Dendritic cell treated with granulocyte-macrophage colony-stimulating factor and Interleukin-4, amounts not matched to agents 40 ng/mL and 50 ng/mL, for 4 days (primary cell): ENCODE data around the gene TGFBR2.

ENCODE experiments used
- H3K27ac Mint-ChIP-seq: one replicate; pipeline ENCODE4 v1.8.0; 2022; ENCODE audit warnings: mild to moderate bottlenecking, mixed read lengths
- H3K27me3 Mint-ChIP-seq: one replicate; pipeline ENCODE4 v1.8.0; 2022; ENCODE audit warnings: mild to moderate bottlenecking, mixed read lengths
- H3K36me3 Mint-ChIP-seq: one replicate; pipeline ENCODE4 v1.8.0; 2022; ENCODE audit warnings: low read depth, mixed read lengths
- H3K4me1 Mint-ChIP-seq: one replicate; pipeline ENCODE4 v1.8.0; 2022; ENCODE audit warnings: low read depth, mixed read lengths
- H3K4me3 Mint-ChIP-seq: one replicate; pipeline ENCODE4 v1.8.0; 2022; ENCODE audit warnings: mild to moderate bottlenecking, moderate library complexity, mixed read lengths
- H3K9me3 Mint-ChIP-seq: one replicate; pipeline ENCODE4 v1.8.0; 2022; ENCODE audit warnings: mixed read lengths
- intact Hi-C: fragments of 100-400 bp; cut with micrococcal nuclease; formaldehyde crosslinking; loops from one replicate; pipeline ENCODE4 v1.15.0; 2022

Gene TGFBR2

DNA sequence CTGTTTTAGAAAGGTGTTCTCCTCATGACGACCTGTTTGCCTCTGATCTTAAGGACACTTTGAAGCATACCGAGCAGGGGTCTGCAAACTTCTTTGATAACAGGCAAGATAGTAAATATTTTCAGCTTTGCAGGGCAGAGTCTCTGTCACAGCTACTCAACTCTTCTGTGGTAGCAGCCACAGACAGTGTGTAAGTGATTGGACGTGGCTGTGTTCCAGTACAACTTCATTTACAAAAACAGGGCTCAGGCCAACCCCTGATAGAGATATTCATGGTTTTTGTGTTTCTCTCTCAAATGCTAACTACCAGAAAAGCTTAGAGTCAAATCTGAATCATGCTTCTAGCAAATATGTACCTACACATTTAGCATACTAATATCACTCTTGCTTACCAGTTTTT lies 51.5 kb downstream of the TGFBR2 start:
- Mint-ChIP-seq H3K36me3 (peaks cover 88% of the 10 kb centered on the region), H3K27ac (peak overlapping the region; percentile 75), H3K4me3 (no peak overlapping the region), H3K4me1 (peaks cover 70% of the 10 kb centered on the region), H3K27me3 (no peaks in the 10 kb centered on the region), H3K9me3 (no peaks in the 10 kb centered on the region)
- intact Hi-C loops, result loop anchor here (2.0 kb wide), 1 partner anchor 51 kb away; the partner anchor contains the start of gene TGFBR2

DNA sequence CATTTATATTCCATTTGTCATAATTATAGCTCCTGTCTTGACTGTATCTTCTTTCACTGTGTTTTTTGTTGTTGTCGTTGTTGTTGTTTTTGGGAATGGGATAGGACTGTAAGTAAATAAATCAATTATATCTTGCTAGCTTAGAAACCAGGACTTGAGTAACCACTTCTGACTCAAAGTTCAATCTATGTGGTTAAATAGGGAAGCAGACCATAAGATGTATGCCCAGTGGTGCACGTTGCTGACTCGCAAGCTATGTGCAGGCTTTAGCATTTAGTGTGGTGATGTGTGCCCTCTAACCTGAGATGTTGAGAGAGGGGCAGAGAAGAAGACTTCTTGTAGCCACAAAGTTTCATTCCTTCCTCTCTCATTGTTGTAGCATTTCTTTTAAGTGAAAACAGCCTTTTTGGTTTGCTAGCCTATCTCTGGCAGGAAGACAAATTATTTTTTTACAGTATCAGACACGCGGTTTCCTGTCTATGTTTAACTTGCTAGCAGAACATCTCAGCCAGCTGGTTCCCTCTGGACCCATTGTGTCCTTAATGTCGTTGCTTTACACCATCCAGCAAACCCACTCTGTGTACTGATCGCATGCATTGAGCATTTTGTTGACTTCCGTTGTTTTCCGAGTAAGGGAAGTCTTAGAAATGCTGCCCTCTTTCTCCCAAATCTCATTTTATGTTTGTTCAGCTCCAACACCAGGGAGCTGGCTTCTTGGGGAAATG lies 52.1 kb downstream of the TGFBR2 start:
- peak overlapping the region; percentile 52 for H3K4me3 Mint-ChIP-seq
- H3K36me3 Mint-ChIP-seq, result peaks cover 87% of the 10 kb centered on the region
- H3K4me1 Mint-ChIP-seq, result peaks cover 73% of the 10 kb centered on the region
- intact Hi-C loops, result loop anchor here (2.0 kb wide), 1 partner anchor 52 kb away; the partner anchor contains the start of gene TGFBR2
- H3K27ac Mint-ChIP-seq, result peak overlapping the region; percentile 75
- no peaks in the 10 kb centered on the region for H3K27me3 Mint-ChIP-seq
- no peaks in the 10 kb centered on the region for H3K9me3 Mint-ChIP-seq

DNA sequence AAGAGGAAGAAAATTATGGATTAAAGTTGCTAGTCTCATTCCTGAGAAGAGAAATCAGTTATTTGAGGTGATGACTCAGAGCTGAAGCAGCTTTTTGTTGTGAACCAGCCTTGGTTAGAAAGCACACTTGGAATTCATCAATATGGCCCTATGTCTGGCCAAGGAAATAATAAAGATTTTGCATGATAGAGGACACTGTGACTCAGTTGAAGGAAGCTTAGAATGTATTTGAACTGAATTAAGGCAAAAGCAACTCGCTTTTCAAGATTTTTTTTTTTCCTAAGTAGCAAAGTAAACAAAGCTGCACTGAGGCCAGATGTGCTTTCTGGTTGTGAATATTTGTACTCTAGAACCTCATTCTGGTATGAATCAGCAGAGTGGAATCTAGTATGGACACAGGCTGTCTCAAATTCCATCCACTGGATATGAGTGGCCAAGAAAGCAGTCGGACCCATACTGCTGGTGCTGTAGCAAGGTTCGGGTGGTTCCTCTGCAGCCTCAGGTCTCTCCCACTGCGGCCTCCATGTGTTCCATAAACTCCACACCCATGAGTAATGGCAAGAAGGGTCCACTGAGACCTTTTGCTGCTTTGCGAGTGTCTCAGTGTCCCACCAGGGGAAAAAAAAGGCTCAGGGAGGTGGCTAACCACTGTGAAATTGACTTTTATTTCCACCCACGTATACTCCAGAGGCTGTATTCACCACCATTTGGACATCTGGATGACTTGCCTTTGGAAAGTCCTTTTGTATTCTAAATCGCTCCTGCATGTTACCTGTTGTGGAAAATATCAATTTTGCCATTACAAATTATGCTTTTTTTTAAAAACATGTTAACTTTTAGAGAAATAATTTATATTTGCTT lies 53.1 kb downstream of the TGFBR2 start:
- Mint-ChIP-seq H3K27ac (peak overlapping the region; percentile 75), H3K9me3 (no peaks in the 10 kb centered on the region), H3K4me3 (no peak overlapping the region), H3K36me3 (peaks cover 85% of the 10 kb centered on the region), H3K27me3 (no peaks in the 10 kb centered on the region), H3K4me1 (peaks cover 75% of the 10 kb centered on the region)
- intact Hi-C loops, result loop anchor here (2.0 kb wide), 1 partner anchor 53 kb away; the partner anchor contains the start of gene TGFBR2

DNA sequence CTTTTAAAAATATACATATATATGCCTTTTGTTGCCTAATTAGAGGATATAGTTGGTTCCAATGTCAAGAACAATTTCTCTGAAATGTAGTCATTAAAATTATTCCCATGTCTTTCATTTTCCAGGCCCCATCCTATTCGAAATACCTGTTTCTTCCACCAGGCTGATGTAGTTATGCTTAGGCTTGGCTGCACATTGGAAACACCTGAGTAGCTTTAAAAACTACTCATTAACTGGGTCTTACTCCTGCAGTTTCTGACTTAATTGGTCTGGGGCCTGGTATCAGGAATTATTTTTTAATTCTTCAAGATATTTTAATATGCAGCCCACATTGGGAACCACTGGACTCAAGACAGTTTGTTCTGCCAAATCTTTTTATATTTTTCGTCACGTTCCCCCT lies 53.7 kb downstream of the TGFBR2 start:
- H3K36me3 Mint-ChIP-seq, result peaks cover 79% of the 10 kb centered on the region
- no peak overlapping the region for H3K27ac Mint-ChIP-seq
- H3K4me3 Mint-ChIP-seq, result no peak overlapping the region
- peaks cover 75% of the 10 kb centered on the region for H3K4me1 Mint-ChIP-seq
- intact Hi-C loops, result no loop called here
- no peaks in the 10 kb centered on the region for H3K27me3 Mint-ChIP-seq
- no peaks in the 10 kb centered on the region for H3K9me3 Mint-ChIP-seq

DNA sequence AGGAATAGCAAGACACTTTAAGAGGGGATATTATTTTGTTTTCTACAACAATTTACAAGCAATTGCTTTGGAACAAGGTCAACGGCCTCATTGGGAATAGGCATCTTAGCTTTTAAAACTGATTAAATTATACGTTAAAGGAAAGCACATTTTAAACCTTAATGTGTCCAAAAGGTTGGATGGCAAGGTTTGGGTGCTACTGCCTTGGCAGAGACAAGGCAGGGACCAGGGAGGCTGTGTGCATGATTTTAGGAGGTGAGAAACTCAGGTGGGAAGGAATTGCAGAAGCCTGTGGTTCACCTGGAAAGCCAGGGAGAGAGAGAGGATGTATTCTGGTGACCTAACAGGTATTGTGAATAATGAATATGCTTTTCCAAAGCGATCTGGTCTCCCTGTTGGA lies 54.3 kb downstream of the TGFBR2 start:
- Mint-ChIP-seq H3K9me3 (no peaks in the 10 kb centered on the region), H3K36me3 (peaks cover 77% of the 10 kb centered on the region), H3K4me3 (no peak overlapping the region), H3K27ac (no peak overlapping the region), H3K4me1 (peaks cover 75% of the 10 kb centered on the region), H3K27me3 (no peaks in the 10 kb centered on the region)
- intact Hi-C loops, result no loop called here

DNA sequence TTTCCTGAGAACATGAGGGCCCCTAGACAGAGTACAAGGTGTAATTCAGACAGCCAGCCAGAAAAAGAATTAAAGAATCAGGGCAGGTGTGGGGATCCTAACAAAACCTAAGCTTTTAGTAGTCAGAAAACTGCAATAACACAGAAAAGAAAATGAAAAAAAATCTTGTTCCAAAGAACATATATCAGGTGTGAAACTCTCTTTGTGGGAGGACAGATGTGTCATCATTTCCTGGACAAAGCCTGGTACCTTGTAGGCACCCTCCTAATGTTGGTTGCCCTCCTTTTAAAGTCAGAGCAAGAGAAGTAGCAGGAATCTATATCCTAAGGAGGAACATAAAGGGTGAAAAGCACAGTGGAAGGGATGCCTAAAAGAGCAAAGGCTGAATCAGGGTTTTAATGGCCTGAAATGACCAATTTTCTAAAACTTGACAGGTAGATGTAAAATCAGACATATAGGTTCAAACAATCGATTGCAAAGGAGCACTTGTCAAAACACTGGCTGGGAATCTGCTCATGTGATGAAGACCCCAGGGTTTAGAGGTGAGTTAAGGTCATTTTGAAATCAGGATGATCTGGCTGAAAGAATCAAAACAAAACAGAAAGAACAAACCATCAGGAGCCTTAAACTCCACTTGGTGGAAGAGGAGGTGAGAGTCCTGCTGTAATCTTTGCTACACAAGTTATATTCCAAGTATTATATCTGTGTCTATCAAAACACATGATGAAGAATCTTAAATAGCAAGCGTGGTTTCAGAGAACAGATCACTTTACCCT lies 54.9 kb downstream of the TGFBR2 start:
- no peaks in the 10 kb centered on the region for H3K27me3 Mint-ChIP-seq
- no peaks in the 10 kb centered on the region for H3K9me3 Mint-ChIP-seq
- intact Hi-C loops, result no loop called here
- no peak overlapping the region for H3K27ac Mint-ChIP-seq
- H3K4me1 Mint-ChIP-seq, result peaks cover 70% of the 10 kb centered on the region
- H3K4me3 Mint-ChIP-seq, result no peak overlapping the region
- peaks cover 74% of the 10 kb centered on the region for H3K36me3 Mint-ChIP-seq

DNA sequence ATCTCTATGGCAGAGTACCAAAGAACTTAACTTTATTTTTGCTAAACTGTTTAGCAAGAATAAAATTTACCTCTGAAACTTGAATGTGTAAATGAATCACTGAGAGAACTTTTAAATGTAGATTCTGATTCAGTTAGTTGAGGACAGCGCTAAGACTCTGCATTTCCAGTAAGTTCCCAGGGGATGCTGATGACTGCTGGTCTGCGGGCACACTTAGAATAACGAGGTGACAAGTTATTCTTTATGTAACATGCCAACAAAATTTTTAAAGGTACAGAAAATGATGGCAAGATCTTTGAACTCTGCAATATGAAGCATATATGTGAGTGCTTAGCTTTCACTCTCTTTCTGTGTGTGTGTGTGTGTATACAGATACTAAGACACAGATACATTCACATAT lies 56.4 kb downstream of the TGFBR2 start:
- Mint-ChIP-seq H3K4me1 (peaks cover 54% of the 10 kb centered on the region), H3K36me3 (peaks cover 58% of the 10 kb centered on the region)
- intact Hi-C loops, result no loop called here

DNA sequence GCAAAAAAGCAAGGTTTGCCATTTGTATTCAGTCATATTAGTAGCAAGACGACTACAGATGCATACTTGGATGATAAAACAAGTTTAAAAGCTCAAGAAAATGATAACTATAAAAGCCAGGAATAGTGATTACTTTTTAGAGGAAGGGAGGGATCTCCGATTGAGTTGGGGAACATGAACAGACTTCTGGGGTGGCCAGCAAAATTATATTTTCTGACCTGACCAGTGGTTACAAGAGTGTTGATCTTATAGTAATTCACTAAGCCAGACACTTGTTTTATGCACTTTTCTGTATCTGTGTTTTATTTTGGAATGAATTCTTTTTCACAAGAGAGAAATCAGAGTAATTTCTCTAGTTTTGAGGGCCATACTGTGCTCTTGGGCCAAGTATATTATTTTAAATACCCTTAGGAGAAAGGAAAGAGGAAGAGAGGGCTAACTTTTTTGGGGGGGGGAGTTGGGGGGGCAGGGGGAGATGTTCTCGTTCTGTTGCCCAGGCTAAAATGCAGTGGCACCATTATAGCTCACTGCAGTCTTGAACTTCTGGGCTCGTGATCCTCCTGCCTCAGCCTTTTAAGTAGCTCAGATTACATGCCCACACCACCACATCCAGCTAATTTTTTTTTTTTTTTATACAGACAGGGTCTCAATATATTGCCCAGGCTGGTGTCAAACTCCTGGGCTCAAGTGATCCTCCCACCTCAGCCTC lies 57.3 kb downstream of the TGFBR2 start:
- Mint-ChIP-seq H3K27ac (peak overlapping the region; percentile 68), H3K9me3 (no peaks in the 10 kb centered on the region), H3K4me1 (peaks cover 53% of the 10 kb centered on the region), H3K36me3 (peaks cover 59% of the 10 kb centered on the region), H3K27me3 (no peaks in the 10 kb centered on the region), H3K4me3 (no peak overlapping the region)
- intact Hi-C loops, result no loop called here

More for the DNA sequence above, 56.4 kb downstream of the TGFBR2 start:
- Mint-ChIP-seq H3K27ac (no peak overlapping the region), H3K9me3 (no peaks in the 10 kb centered on the region), H3K4me3 (no peak overlapping the region), H3K27me3 (no peaks in the 10 kb centered on the region)

DNA sequence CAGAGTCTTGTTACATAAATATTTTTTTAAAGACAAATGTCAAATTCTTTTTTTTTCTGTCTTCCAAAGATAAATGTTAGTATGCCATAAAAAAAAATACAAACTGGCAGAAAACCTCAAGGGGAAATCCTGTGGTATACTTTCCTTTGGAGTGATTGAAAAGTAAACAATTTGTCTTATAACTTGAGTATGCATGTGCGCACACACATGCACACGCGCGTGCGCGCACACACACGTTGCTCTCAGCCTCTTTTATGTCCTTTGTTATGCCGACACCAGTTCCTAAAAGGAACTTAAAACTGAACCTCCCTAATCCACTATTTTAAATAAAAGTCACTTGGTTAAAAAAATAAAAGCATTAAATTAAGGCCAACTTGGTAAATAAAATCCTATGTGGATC lies 58.1 kb downstream of the TGFBR2 start:
- Mint-ChIP-seq H3K9me3 (no peaks in the 10 kb centered on the region), H3K4me3 (no peak overlapping the region), H3K27ac (peak overlapping the region; percentile 68), H3K36me3 (peaks cover 59% of the 10 kb centered on the region), H3K4me1 (peaks cover 45% of the 10 kb centered on the region), H3K27me3 (no peaks in the 10 kb centered on the region)
- intact Hi-C loops, result no loop called here

DNA sequence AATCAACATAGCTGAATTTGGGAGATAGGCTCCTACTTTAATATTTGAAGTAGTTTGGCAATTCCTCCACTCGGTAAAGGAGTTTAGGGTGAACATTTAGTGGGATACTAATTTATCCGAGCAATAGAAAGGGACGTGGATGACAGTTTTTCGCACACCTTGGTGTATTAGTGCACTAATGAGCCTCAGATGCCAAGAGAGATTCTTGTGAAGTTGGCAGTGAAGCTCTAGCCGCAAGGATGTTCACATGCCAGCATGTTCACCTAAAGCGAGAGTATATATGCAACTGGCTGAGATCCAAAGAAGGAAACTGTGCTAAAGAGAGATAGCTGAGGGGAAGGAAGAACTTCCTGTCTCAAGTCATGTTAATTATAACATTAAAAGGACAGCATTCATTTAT lies 58.5 kb downstream of the TGFBR2 start:
- Mint-ChIP-seq H3K36me3 (peaks cover 60% of the 10 kb centered on the region), H3K9me3 (no peaks in the 10 kb centered on the region), H3K4me1 (peaks cover 42% of the 10 kb centered on the region), H3K27ac (peak overlapping the region; percentile 68), H3K27me3 (no peaks in the 10 kb centered on the region), H3K4me3 (peak overlapping the region; percentile 13)
- intact Hi-C loops, result no loop called here

DNA sequence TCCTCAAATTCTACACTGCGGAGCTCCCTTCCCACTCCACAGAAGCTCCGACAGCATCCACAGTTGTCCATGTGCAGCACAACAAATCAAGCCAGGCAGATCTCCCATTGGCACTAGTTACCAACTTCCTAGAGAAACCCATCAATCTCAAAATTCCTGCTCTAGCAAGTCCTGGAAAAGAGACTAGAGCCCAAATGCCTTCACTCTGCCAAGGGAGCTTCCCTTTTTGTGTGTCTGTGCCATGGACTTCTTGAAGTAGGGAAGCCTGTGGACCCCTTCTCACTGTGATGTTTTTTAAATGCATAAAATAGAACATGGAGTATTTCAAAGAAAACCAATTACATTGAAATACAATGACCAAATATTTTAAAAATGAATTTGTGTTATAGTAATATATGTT lies 59.1 kb downstream of the TGFBR2 start:
- H3K4me1 Mint-ChIP-seq, result peaks cover 41% of the 10 kb centered on the region
- peaks cover 63% of the 10 kb centered on the region for H3K36me3 Mint-ChIP-seq
- H3K4me3 Mint-ChIP-seq, result no peak overlapping the region
- no peak overlapping the region for H3K27ac Mint-ChIP-seq
- no peaks in the 10 kb centered on the region for H3K9me3 Mint-ChIP-seq
- intact Hi-C loops, result no loop called here
- no peaks in the 10 kb centered on the region for H3K27me3 Mint-ChIP-seq

DNA sequence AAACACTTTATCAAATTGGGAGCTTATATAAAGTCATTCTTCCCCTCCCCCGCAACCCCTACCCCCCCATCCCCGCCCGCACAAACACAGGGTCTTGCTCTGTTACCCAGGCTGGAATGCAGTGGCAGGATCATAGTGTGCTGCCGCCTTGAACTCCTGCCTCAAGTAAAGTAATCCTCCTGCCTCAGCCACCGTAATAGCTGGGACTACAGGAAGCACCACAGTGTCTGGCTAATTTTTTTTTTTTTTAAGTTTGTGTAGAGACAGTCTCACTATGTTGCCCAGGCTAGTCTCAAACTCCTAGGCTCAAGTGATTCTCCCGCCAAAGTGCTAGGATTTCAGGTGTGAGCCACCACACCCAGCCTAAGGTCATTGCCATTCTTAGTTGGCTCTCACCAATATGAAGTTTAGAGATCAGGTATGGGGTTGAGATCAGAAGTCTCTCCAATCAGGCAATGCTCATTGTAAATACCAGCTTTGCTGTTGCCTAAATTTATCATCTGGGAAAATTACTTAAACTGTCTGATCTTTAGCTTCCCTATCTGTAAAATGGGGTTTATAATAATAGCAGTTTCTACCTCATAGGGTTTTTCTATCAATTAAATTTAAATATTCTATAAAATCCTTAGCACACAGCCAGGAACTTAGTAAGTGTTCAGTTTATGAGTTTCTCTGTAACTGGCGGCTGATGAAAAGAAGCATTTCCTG lies 60.3 kb downstream of the TGFBR2 start:
- H3K9me3 Mint-ChIP-seq, result no peaks in the 10 kb centered on the region
- H3K36me3 Mint-ChIP-seq, result peaks cover 63% of the 10 kb centered on the region
- H3K27ac Mint-ChIP-seq, result peak overlapping the region; percentile 46
- intact Hi-C loops, result no loop called here
- H3K4me3 Mint-ChIP-seq, result no peak overlapping the region
- no peaks in the 10 kb centered on the region for H3K27me3 Mint-ChIP-seq
- peaks cover 40% of the 10 kb centered on the region for H3K4me1 Mint-ChIP-seq

DNA sequence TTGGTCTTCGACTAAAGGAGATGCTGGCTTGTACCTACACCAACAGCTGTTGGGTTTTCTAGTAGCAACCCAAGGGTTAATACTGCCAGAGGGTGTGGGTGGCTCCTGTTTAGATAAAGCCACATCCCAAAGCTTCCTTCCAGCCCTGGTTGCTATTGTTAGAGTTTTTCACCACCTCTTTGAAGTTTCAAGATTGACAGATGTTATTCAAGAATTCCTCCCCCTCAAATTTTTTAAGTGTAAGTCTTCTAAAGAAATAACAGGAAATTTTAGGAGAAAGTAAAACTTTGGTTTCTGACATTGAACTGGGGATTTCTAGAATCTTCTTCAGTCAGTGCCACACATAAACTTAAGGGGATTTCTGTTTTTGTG lies 60.9 kb downstream of the TGFBR2 start:
- H3K4me3 Mint-ChIP-seq, result no peak overlapping the region
- H3K27ac Mint-ChIP-seq, result peak overlapping the region; percentile 46
- peaks cover 45% of the 10 kb centered on the region for H3K4me1 Mint-ChIP-seq
- no peaks in the 10 kb centered on the region for H3K9me3 Mint-ChIP-seq
- H3K27me3 Mint-ChIP-seq, result no peaks in the 10 kb centered on the region
- H3K36me3 Mint-ChIP-seq, result peaks cover 63% of the 10 kb centered on the region
- intact Hi-C loops, result no loop called here
